ENCODE data around the gene GALNTL6. TPM values are rescaled to one million over a fixed set of nuclear protein-coding genes. Genes with fewer than 3 reads are reported as not detected.

GALNTL6 gene
- total RNA-seq, 2 donors from 2014 or later, result not detected

GRCh38 chr4:171843456-171843855 lies 30.3 kb downstream of the GALNTL6 start:
- H3K4me1 Mint-ChIP-seq (ENCODE audit: low read depth), result no peaks in the 10 kb centered on the region
- no peak overlapping the region for H3K4me3 Mint-ChIP-seq
- ATAC-seq (replicated peaks in 1 of 2) (no peak), DNase-seq (no peak)
- no peaks in the 10 kb centered on the region for H3K27me3 Mint-ChIP-seq (ENCODE audit: low read depth)
- peaks cover 3 to 6% of the 10 kb centered on the region in 2 donors for H3K9me3 Mint-ChIP-seq
- H3K36me3 Mint-ChIP-seq (ENCODE audit: insufficient read depth in 2 of 2), result no peaks in the 10 kb centered on the region
- H3K27ac Mint-ChIP-seq, result no peak overlapping the region

DNA sequence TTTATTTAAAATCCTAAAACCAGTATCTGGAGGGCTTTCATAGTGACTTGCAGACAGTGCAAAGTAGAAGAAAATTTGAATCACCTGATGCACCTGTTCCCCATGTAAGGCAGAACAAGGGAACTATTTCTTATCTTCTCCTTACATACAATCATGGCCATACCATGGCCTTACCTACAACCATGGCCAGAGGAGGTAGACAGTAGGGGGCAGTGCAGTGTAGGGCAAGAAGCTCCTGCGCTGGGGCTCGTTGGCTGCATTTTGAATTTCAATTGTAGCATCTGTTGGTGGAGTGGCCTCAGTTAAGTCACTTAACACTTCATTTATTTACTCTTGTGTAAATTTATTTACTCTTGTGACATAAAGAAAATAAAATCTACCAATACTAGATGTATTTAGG lies 33.0 kb downstream of the GALNTL6 start:
- no peaks in the 10 kb centered on the region for H3K27me3 Mint-ChIP-seq (ENCODE audit: low read depth)
- no peak overlapping the region for H3K27ac Mint-ChIP-seq
- H3K4me3 Mint-ChIP-seq, result no peak overlapping the region
- no peaks in the 10 kb centered on the region for H3K4me1 Mint-ChIP-seq (ENCODE audit: low read depth)
- no peak for ATAC-seq (replicated peaks in 1 of 2)
- no peaks in the 10 kb centered on the region for H3K36me3 Mint-ChIP-seq (ENCODE audit: insufficient read depth in 2 of 2)
- peaks cover 3 to 5% of the 10 kb centered on the region in 2 donors for H3K9me3 Mint-ChIP-seq
- peak; percentile 9 to 14 for DNase-seq

DNA sequence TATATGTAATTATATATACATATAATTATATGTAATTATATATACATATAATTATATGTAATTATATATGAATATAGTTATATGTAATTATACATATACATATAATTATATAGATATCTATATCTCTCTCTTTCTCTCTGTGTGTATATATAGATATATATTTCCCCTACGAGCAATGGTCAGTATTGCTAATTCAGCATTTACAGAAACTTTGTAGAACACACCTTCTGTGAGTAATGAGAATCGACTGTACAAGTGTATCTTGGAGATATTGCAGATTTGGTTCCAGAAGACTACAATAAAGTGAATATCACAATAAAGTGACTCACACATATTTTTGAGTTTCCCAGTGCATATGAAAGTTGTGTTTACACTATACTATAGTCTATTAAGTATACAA lies 33.7 kb downstream of the GALNTL6 start:
- no peaks in the 10 kb centered on the region for H3K36me3 Mint-ChIP-seq (ENCODE audit: insufficient read depth in 2 of 2)
- no peaks in the 10 kb centered on the region for H3K4me1 Mint-ChIP-seq (ENCODE audit: low read depth)
- DNase-seq, result no peak
- H3K27me3 Mint-ChIP-seq (ENCODE audit: low read depth), result no peaks in the 10 kb centered on the region
- no peak overlapping the region for H3K4me3 Mint-ChIP-seq
- no peak overlapping the region for H3K27ac Mint-ChIP-seq
- H3K9me3 Mint-ChIP-seq, result peaks cover 3 to 5% of the 10 kb centered on the region in 2 donors
- no peak for ATAC-seq (replicated peaks in 1 of 2)

- no peaks in the 10 kb centered on the region for H3K4me1 Mint-ChIP-seq (ENCODE audit: low read depth)
- H3K9me3 Mint-ChIP-seq, result peaks cover 3 to 6% of the 10 kb centered on the region in 2 donors
- no peak overlapping the region for H3K27ac Mint-ChIP-seq
- DNase-seq (no peak), ATAC-seq (replicated peaks in 1 of 2) (no peak)
- H3K36me3 Mint-ChIP-seq (ENCODE audit: insufficient read depth in 2 of 2), result no peaks in the 10 kb centered on the region
- H3K27me3 Mint-ChIP-seq (ENCODE audit: low read depth), result no peaks in the 10 kb centered on the region
- H3K4me3 Mint-ChIP-seq, result no peak overlapping the region
Observed at GRCh38 chr4:171847751-171848150, 34.5 kb downstream of the GALNTL6 start.

DNA sequence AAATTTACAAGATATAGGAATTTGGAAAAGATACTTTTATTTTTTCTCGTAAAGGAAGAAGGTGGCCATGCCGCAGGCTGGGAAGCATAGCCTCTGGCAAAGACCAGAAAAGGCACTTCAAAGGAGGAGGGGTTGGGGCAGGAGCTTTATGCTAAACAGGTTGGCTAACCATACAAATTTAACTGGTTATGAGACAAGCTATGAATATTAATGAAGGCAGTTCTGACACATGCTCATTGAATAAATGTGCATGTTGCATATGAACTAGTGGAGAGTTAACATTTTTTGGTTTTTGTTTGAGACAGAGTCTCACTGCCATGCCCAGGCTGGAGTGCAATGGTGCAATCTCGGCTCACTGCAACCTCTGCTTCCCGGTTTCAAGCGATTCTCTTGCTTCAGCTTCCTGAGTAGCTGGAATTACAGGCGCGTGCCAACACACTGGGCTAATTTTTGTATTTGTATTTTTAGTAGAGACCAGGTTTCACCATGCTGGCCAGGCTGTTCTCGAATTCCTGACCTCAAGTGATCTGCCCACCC lies 36.5 kb downstream of the GALNTL6 start:
- H3K36me3 Mint-ChIP-seq (ENCODE audit: insufficient read depth in 2 of 2), result no peaks in the 10 kb centered on the region
- no peak for ATAC-seq (replicated peaks in 1 of 2)
- H3K4me1 Mint-ChIP-seq (ENCODE audit: low read depth), result no peaks in the 10 kb centered on the region
- H3K27ac Mint-ChIP-seq, result no peak overlapping the region
- no peaks in the 10 kb centered on the region for H3K27me3 Mint-ChIP-seq (ENCODE audit: low read depth)
- no peak for DNase-seq
- H3K9me3 Mint-ChIP-seq, result peaks cover 4 to 8% of the 10 kb centered on the region in 2 donors
- no peak overlapping the region for H3K4me3 Mint-ChIP-seq

DNA sequence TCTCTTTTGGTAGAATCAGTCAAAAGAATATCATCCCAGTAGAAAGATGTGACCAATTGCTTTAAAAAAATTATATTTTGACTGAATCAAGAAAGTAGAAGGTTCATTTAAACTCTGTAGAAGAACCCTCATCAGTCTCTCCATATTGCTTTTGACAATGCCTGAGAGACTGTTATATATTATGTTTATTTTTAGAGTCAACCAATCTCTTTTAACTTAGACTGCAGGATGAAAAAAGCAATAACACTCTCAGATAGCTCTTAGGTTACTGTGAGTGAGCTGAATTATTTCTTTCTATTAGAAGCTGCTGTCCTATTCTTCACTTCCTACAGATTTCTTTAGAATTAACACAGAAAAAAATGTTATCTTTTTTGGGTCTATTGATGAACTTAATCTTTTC lies 38.1 kb downstream of the GALNTL6 start:
- no peak overlapping the region for H3K4me3 Mint-ChIP-seq
- no peaks in the 10 kb centered on the region for H3K27me3 Mint-ChIP-seq (ENCODE audit: low read depth)
- no peaks in the 10 kb centered on the region for H3K4me1 Mint-ChIP-seq (ENCODE audit: low read depth)
- H3K36me3 Mint-ChIP-seq (ENCODE audit: insufficient read depth in 2 of 2), result no peaks in the 10 kb centered on the region
- ATAC-seq (replicated peaks in 1 of 2) (no peak), DNase-seq (no peak)
- H3K27ac Mint-ChIP-seq, result no peak overlapping the region
- H3K9me3 Mint-ChIP-seq, result peaks cover 4 to 7% of the 10 kb centered on the region in 2 donors

GRCh38 chr4:171857302-171858012 lies 44.3 kb downstream of the GALNTL6 start:
- Mint-ChIP-seq H3K4me3 (no peak overlapping the region), H3K36me3 (ENCODE audit: insufficient read depth in 2 of 2) (no peaks in the 10 kb centered on the region), H3K27ac (no peak overlapping the region), H3K9me3 (peaks cover 4 to 7% of the 10 kb centered on the region in 2 donors), H3K4me1 (ENCODE audit: low read depth) (no peaks in the 10 kb centered on the region), H3K27me3 (ENCODE audit: low read depth) (no peaks in the 10 kb centered on the region)
- DNase-seq (no peak), ATAC-seq (replicated peaks in 1 of 2) (no peak)

DNA sequence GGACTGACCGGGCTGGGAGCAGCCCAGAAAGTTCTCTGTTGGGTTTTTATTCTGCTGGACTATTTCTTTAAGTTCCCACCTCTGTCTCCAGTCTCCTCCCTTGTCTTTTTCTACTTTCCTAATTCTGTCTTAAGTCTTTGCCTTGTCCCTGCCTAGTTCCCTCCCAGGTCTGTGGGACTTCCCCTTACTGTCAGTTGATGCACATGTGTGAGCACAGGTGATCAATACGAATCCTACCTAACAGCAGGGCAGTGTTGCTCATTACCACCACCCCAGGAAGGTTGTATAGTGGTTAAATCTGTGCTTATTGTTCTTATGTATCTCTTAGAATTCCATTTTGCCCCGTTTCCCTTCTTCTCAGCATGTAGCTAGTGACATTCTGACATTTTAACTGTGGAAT lies 62.1 kb downstream of the GALNTL6 start:
- ATAC-seq (replicated peaks in 1 of 2) (no peak), DNase-seq (no peak)
- Mint-ChIP-seq H3K36me3 (ENCODE audit: insufficient read depth in 2 of 2) (no peaks in the 10 kb centered on the region), H3K4me1 (ENCODE audit: low read depth) (no peaks in the 10 kb centered on the region), H3K27me3 (ENCODE audit: low read depth) (no peaks in the 10 kb centered on the region), H3K4me3 (no peak overlapping the region), H3K9me3 (peaks cover 1 to 5% of the 10 kb centered on the region in 2 donors), H3K27ac (no peak overlapping the region)

- Mint-ChIP-seq H3K27me3 (ENCODE audit: low read depth) (no peaks in the 10 kb centered on the region), H3K4me1 (ENCODE audit: low read depth) (no peaks in the 10 kb centered on the region), H3K27ac (no peak overlapping the region), H3K36me3 (ENCODE audit: insufficient read depth in 2 of 2) (no peaks in the 10 kb centered on the region), H3K4me3 (no peak overlapping the region), H3K9me3 (peaks cover 3 to 5% of the 10 kb centered on the region in 2 donors)
- no peak for DNase-seq
- no peak for ATAC-seq (replicated peaks in 1 of 2)
Observed at GRCh38 chr4:171876636-171877035, 63.4 kb downstream of the GALNTL6 start.

GRCh38 chr4:171880136-171880535 lies 66.9 kb downstream of the GALNTL6 start:
- Mint-ChIP-seq H3K9me3 (peaks cover 3 to 4% of the 10 kb centered on the region in 2 donors), H3K4me1 (ENCODE audit: low read depth) (no peaks in the 10 kb centered on the region), H3K36me3 (ENCODE audit: insufficient read depth in 2 of 2) (no peaks in the 10 kb centered on the region), H3K27me3 (ENCODE audit: low read depth) (no peaks in the 10 kb centered on the region), H3K27ac (no peak overlapping the region), H3K4me3 (no peak overlapping the region)
- no peak for ATAC-seq (replicated peaks in 1 of 2)
- no peak for DNase-seq

- H3K27me3 Mint-ChIP-seq (ENCODE audit: low read depth), result no peaks in the 10 kb centered on the region
- DNase-seq (no peak), ATAC-seq (replicated peaks in 1 of 2) (no peak)
- no peaks in the 10 kb centered on the region for H3K4me1 Mint-ChIP-seq (ENCODE audit: low read depth)
- H3K9me3 Mint-ChIP-seq, result peaks cover 3 to 5% of the 10 kb centered on the region in 2 donors
- H3K4me3 Mint-ChIP-seq, result no peak overlapping the region
- no peaks in the 10 kb centered on the region for H3K36me3 Mint-ChIP-seq (ENCODE audit: insufficient read depth in 2 of 2)
- no peak overlapping the region for H3K27ac Mint-ChIP-seq
Observed at GRCh38 chr4:171889681-171890080, 76.5 kb downstream of the GALNTL6 start.

GRCh38 chr4:171891038-171891437 lies 77.8 kb downstream of the GALNTL6 start:
- Mint-ChIP-seq H3K4me3 (no peak overlapping the region), H3K27me3 (ENCODE audit: low read depth) (no peaks in the 10 kb centered on the region), H3K4me1 (ENCODE audit: low read depth) (no peaks in the 10 kb centered on the region), H3K9me3 (peaks cover 3 to 11% of the 10 kb centered on the region in 2 donors), H3K36me3 (ENCODE audit: insufficient read depth in 2 of 2) (no peaks in the 10 kb centered on the region), H3K27ac (no peak overlapping the region)
- DNase-seq (no peak), ATAC-seq (replicated peaks in 1 of 2) (no peak)

GRCh38 chr4:171896426-171896825 lies 83.2 kb downstream of the GALNTL6 start:
- no peak for DNase-seq
- no peak overlapping the region for H3K4me3 Mint-ChIP-seq
- H3K27ac Mint-ChIP-seq, result no peak overlapping the region
- ATAC-seq (replicated peaks in 1 of 2), result no peak
- H3K27me3 Mint-ChIP-seq (ENCODE audit: low read depth), result no peaks in the 10 kb centered on the region
- H3K9me3 Mint-ChIP-seq, result peaks cover 5 to 6% of the 10 kb centered on the region in 2 donors
- no peaks in the 10 kb centered on the region for H3K4me1 Mint-ChIP-seq (ENCODE audit: low read depth)
- no peaks in the 10 kb centered on the region for H3K36me3 Mint-ChIP-seq (ENCODE audit: insufficient read depth in 2 of 2)

- H3K36me3 Mint-ChIP-seq (ENCODE audit: insufficient read depth in 2 of 2), result no peaks in the 10 kb centered on the region
- DNase-seq (no peak), ATAC-seq (replicated peaks in 1 of 2) (no peak)
- H3K4me3 Mint-ChIP-seq, result no peak overlapping the region
- H3K27me3 Mint-ChIP-seq (ENCODE audit: low read depth), result no peaks in the 10 kb centered on the region
- H3K27ac Mint-ChIP-seq, result no peak overlapping the region
- peaks cover 0 to 2% of the 10 kb centered on the region in 2 donors for H3K9me3 Mint-ChIP-seq
- no peaks in the 10 kb centered on the region for H3K4me1 Mint-ChIP-seq (ENCODE audit: low read depth)
Observed at GRCh38 chr4:171919314-171919713, 106.1 kb downstream of the GALNTL6 start.
